ENCODE results near the gene EID2. TPM values are rescaled to one million over a fixed set of nuclear protein-coding genes. Genes with fewer than 3 reads are reported as not detected.

The EID2 gene
- total RNA-seq, 4 donors from 2014 or later, result 7.5 to 10.0 (median 8.1) TPM

- WGBS, 2 donors (ENCODE audit: low coverage in 1 of 2), result 49 to 77% methylated on average over 2 to 3 of the region's 3 CpGs
- intact Hi-C loops (cut with DNase I; ENCODE audit: low total_unique reads), result no loop called here
- peaks cover 64% of the 10 kb centered on the region for H3K27me3 ChIP-seq
- H3K4me3 ChIP-seq, result no peak overlapping the region
- no peaks in the 10 kb centered on the region for H3K9me3 ChIP-seq
- in situ Hi-C loops (cut with MboI; ENCODE audit: low pct_ligation_motif_present in 1 of 4, low pct_unique_long_range_greater_than_20kb in 1 of 4, low sequenced_read_pairs in 3 of 4), result no loop called here
- H3K4me1 ChIP-seq, result peaks cover 6 to 18% (median 14%) of the 10 kb centered on the region in 4 donors
- H3K36me3 ChIP-seq, result no peaks in the 10 kb centered on the region
- H3K27ac ChIP-seq, result no peak overlapping the region
- no peak for TF ChIP-seq EP300 (IDR thresholded peaks at IDR 0.05; ENCODE audit: low read depth)
- no peak for TF ChIP-seq POLR2A (IDR thresholded peaks at IDR 0.05)
- TF ChIP-seq POLR2AphosphoS5 (IDR thresholded peaks at IDR 0.05), result no peak
- no peak for DNase-seq
Observed at GRCh38 chr19:39517432-39517831, 22.5 kb downstream of the EID2 start.

GRCh38 chr19:39516270-39516669 lies 23.7 kb downstream of the EID2 start:
- peaks cover 6 to 18% (median 14%) of the 10 kb centered on the region in 4 donors for H3K4me1 ChIP-seq
- TF ChIP-seq POLR2AphosphoS5 (IDR thresholded peaks at IDR 0.05) (no peak), EP300 (IDR thresholded peaks at IDR 0.05; ENCODE audit: low read depth) (no peak), POLR2A (IDR thresholded peaks at IDR 0.05) (no peak), CTCF (IDR thresholded peaks at IDR 0.05) (no peak)
- peaks cover 75% of the 10 kb centered on the region for H3K27me3 ChIP-seq
- WGBS, 2 donors (ENCODE audit: low coverage in 1 of 2), result 45 to 76% methylated on average over 4 to 6 of the region's 6 CpGs
- intact Hi-C loops (cut with DNase I; ENCODE audit: low total_unique reads), result no loop called here
- no peak overlapping the region for H3K4me3 ChIP-seq
- no peak for DNase-seq
- H3K9me3 ChIP-seq, result no peaks in the 10 kb centered on the region
- in situ Hi-C loops (cut with MboI; ENCODE audit: low pct_ligation_motif_present in 1 of 4, low pct_unique_long_range_greater_than_20kb in 1 of 4, low sequenced_read_pairs in 3 of 4), result no loop called here
- H3K36me3 ChIP-seq, result no peaks in the 10 kb centered on the region
- H3K27ac ChIP-seq, result no peak overlapping the region

GRCh38 chr19:39515551-39516191 lies 24.3 kb downstream of the EID2 start:
- intact Hi-C loops (cut with DNase I; ENCODE audit: low total_unique reads), result no loop called here
- WGBS, 2 donors (ENCODE audit: low coverage in 1 of 2), result 5% methylated on average over 32 of the region's 44 CpGs; no CpG with 5 or more reads in 1 of the 2 donors
- TF ChIP-seq CTCF (IDR thresholded peaks at IDR 0.05), result no peak
- TF ChIP-seq EP300 (IDR thresholded peaks at IDR 0.05; ENCODE audit: low read depth), result no peak
- TF ChIP-seq POLR2A (IDR thresholded peaks at IDR 0.05), result no peak
- no peak for TF ChIP-seq POLR2AphosphoS5 (IDR thresholded peaks at IDR 0.05)
- Histone ChIP-seq H3K4me1 (peaks cover 6 to 18% (median 14%) of the 10 kb centered on the region in 4 donors), H3K9me3 (no peaks in the 10 kb centered on the region), H3K4me3 (peak overlapping the region in 3 of 4 donors; percentile 11 to 44 (median 22)), H3K27ac (no peak overlapping the region), H3K27me3 (peaks cover 81% of the 10 kb centered on the region), H3K36me3 (no peaks in the 10 kb centered on the region)
- no peak for DNase-seq
- in situ Hi-C loops (cut with MboI; ENCODE audit: low pct_ligation_motif_present in 1 of 4, low pct_unique_long_range_greater_than_20kb in 1 of 4, low sequenced_read_pairs in 3 of 4), result no loop called here

GRCh38 chr19:39514840-39515550 lies 25.0 kb downstream of the EID2 start, which contains the start of gene SELENOV:
SELENOV (plus strand) TSS chr19:39515139; CDS start chr19:39515213, 74 bp downstream.
- no peak for DNase-seq

More at GRCh38 chr19:39514840-39515550, 25.0 kb downstream of the EID2 start, which contains the start of gene SELENOV:
- no peak within 1 kb of the TSS for H3K27ac ChIP-seq
- peaks cover 84% of the 10 kb centered on the region for H3K27me3 ChIP-seq
- TF ChIP-seq POLR2A (IDR thresholded peaks at IDR 0.05), result no peak
- TF ChIP-seq EP300 (IDR thresholded peaks at IDR 0.05; ENCODE audit: low read depth), result no peak
- no peak for TF ChIP-seq CTCF (IDR thresholded peaks at IDR 0.05)
- TF ChIP-seq POLR2AphosphoS5 (IDR thresholded peaks at IDR 0.05), result no peak
- H3K9me3 ChIP-seq, result no peaks in the 10 kb centered on the region
- in situ Hi-C loops (cut with MboI; ENCODE audit: low pct_ligation_motif_present in 1 of 4, low pct_unique_long_range_greater_than_20kb in 1 of 4, low sequenced_read_pairs in 3 of 4), result no loop called here
- intact Hi-C loops (cut with DNase I; ENCODE audit: low total_unique reads), result no loop called here
- peak within 1 kb of the TSS in 3 of 4 donors; percentile 11 to 44 (median 22) for H3K4me3 ChIP-seq
- no peaks in the 10 kb centered on the region for H3K36me3 ChIP-seq
- WGBS, 2 donors (ENCODE audit: low coverage in 1 of 2), result 5% methylated on average over 56 of the region's 56 CpGs; no CpG with 5 or more reads in 1 of the 2 donors
- H3K4me1 ChIP-seq, result peaks cover 6 to 18% (median 14%) of the 10 kb centered on the region in 4 donors
